Keratinocyte (primary cell): ENCODE results near the gene JAKMIP2. TPM values are rescaled to one million over a fixed set of nuclear protein-coding genes. Genes with fewer than 3 reads are reported as not detected.

Experiments
- DNase-seq: peaks from one replicate; pipeline ENCODE4 v3.0.0-alpha.2; 2011; ENCODE audit warnings: low read depth, missing footprints, low spot score
- FAIRE-seq: peaks from 2 replicates; lab custom pipeline; 2011; peaks lifted over from hg19 to GRCh38; lab: Jason Lieb, UNC
- H2AFZ ChIP-seq: 2 replicates; pipeline ENCODE4 v1.6.0; 2012; ENCODE audit warnings: low read length, control low read depth, inconsistent platforms; ENCODE audit not compliant: control insufficient read depth
- H3K27ac ChIP-seq: 2 replicates; pipeline ENCODE4 v1.5.1; 2011; ENCODE audit warnings: low read length; ENCODE audit not compliant: control insufficient read depth, insufficient read depth
- H3K27me3 ChIP-seq: 3 replicates; pipeline ENCODE4 v1.6.0; 2011; ENCODE audit warnings: low read length; ENCODE audit not compliant: control insufficient read depth, insufficient read depth; ENCODE audit errors: extremely low read depth
- H3K36me3 ChIP-seq, 2 experiments: 2 replicates in 1 of 2; 3 replicates in 1 of 2; pipeline ENCODE4 v1.5.1; 2011; ENCODE audit warnings: low read length in 2 of 2, mild to moderate bottlenecking in 1 of 2; ENCODE audit not compliant: control insufficient read depth in 2 of 2, insufficient read depth in 2 of 2; ENCODE audit errors: extremely low read depth in 1 of 2
- H3K4me1 ChIP-seq: 3 replicates; pipeline ENCODE4 v1.5.1; 2011; ENCODE audit warnings: low read length; ENCODE audit not compliant: control insufficient read depth, insufficient read depth; ENCODE audit errors: extremely low read depth
- H3K4me2 ChIP-seq: 3 replicates; pipeline ENCODE4 v1.6.0; 2011; ENCODE audit warnings: low read depth, low read length; ENCODE audit not compliant: control insufficient read depth, insufficient read depth; ENCODE audit errors: extremely low read depth
- H3K4me3 ChIP-seq, 3 experiments: fragments of 200-600 bp in 1 of 3; sonication (generic) in 1 of 3; 2 replicates in 2 of 3; 3 replicates in 1 of 3; pipeline ENCODE4 v1.5.1; 2011 to 2016; ENCODE audit warnings: low read length in 3 of 3, mild to moderate bottlenecking in 3 of 3, control low read depth in 2 of 3, inconsistent platforms in 1 of 3, low read depth in 1 of 3, mixed read lengths in 1 of 3, mixed run types in 1 of 3, moderate library complexity in 1 of 3; ENCODE audit not compliant: control insufficient read depth in 2 of 3, insufficient read depth in 2 of 3; ENCODE audit errors: extremely low read depth in 1 of 3
- H3K79me2 ChIP-seq: 2 replicates; pipeline ENCODE4 v1.6.0; 2012; ENCODE audit warnings: low read length; ENCODE audit not compliant: control insufficient read depth, insufficient read depth
- H3K9ac ChIP-seq: 3 replicates; pipeline ENCODE4 v1.6.0; 2011; ENCODE audit warnings: low read length; ENCODE audit not compliant: control insufficient read depth, insufficient read depth; ENCODE audit errors: extremely low read depth
- H3K9me1 ChIP-seq: 3 replicates; pipeline ENCODE4 v1.6.0; 2011; ENCODE audit warnings: low read length; ENCODE audit not compliant: control insufficient read depth, insufficient read depth; ENCODE audit errors: extremely low read depth
- H3K9me3 ChIP-seq: 2 replicates; pipeline ENCODE4 v1.5.1; 2012; ENCODE audit warnings: low read depth, low read length; ENCODE audit not compliant: control insufficient read depth
- H4K20me1 ChIP-seq: 3 replicates; pipeline ENCODE4 v1.6.0; 2011; ENCODE audit warnings: low read length; ENCODE audit not compliant: control insufficient read depth, insufficient read depth; ENCODE audit errors: extremely low read depth
- CTCF ChIP-seq, 3 experiments: IDR thresholded peaks in 1 of 3; conservative IDR thresholded peaks in 1 of 3; optimal IDR thresholded peaks in 1 of 3; 2 replicates in 2 of 3; 3 replicates in 1 of 3; pipeline versions ENCODE3 to v1.5.1; 2011; ENCODE audit warnings: low read length in 3 of 3, mild to moderate bottlenecking in 3 of 3, moderate library complexity in 2 of 3, control low read depth in 1 of 3, inconsistent platforms in 1 of 3; ENCODE audit not compliant: insufficient read depth in 2 of 3; ENCODE audit errors: extremely low read depth in 1 of 3
- EZH2 ChIP-seq: IDR thresholded peaks from one replicate; pipeline ENCODE4 v1.6.1; 2012; ENCODE audit warnings: inconsistent platforms, mild to moderate bottlenecking, low read length, moderate library complexity
- dilution Hi-C: fragments of 300-500 bp; cut with MboI; formaldehyde crosslinking; loops from one replicate; pipeline ENCODE4 v1.7.0; 2020; ENCODE audit warnings: low sequenced_read_pairs; ENCODE audit not compliant: extremely low pct_ligation_motif_present
- polyA plus RNA-seq, 5 experiments: library from polyadenylated mRNA; depleted of rRNA in 3 of 5; stranded (reverse) in 3 of 5; stranded (forward) in 1 of 5; unstranded in 1 of 5; fragments of >200 nt; gene quantifications; 1 replicate in 1 of 5; 2 replicates in 3 of 5; 3 replicates in 1 of 5; pipeline versions ENCODE4 v1.2.1 to v1.2.3, GENCODE V29; 2011 to 2012; ENCODE audit warnings: missing spikeins in 2 of 5, low read depth in 1 of 5, low replicate concordance in 1 of 5

JAKMIP2 gene
- polyA plus RNA-seq, 1 donor (not counting 4 experiments of a cell fraction or from before 2014, with no cell fraction given), result not detected

- H3K9me3 ChIP-seq, result no peaks in the 10 kb centered on the region
- no peak overlapping the region for H3K9ac ChIP-seq
- no peak overlapping the region for H3K27ac ChIP-seq
- H3K27me3 ChIP-seq, result no peaks in the 10 kb centered on the region
- H2AFZ ChIP-seq, result no peak overlapping the region
- FAIRE-seq (no peak), DNase-seq (no peak)
- H3K36me3 ChIP-seq, result no peaks in the 10 kb centered on the region
- H3K9me1 ChIP-seq, result no peaks in the 10 kb centered on the region
- H3K79me2 ChIP-seq, result no peaks in the 10 kb centered on the region
- no peaks in the 10 kb centered on the region for H4K20me1 ChIP-seq
- TF ChIP-seq EZH2, result no peak
- no peak for TF ChIP-seq CTCF (optimal IDR thresholded peaks at IDR 0.05 in 1 of 3, IDR thresholded peaks at IDR 0.05 in 1 of 3, conservative IDR thresholded peaks at IDR 0.05 in 1 of 3; ENCODE audit: extremely low read depth in 1 of 3, insufficient read depth in 2 of 3, low read length in 3 of 3)
- H3K4me1 ChIP-seq, result no peaks in the 10 kb centered on the region
- no peak overlapping the region for H3K4me3 ChIP-seq
- H3K4me2 ChIP-seq, result no peak overlapping the region
- dilution Hi-C loops, result no loop called here
Measured at GRCh38 chr5:147673791-147674190, 108.7 kb downstream of the JAKMIP2 start.

- FAIRE-seq (no peak), DNase-seq (no peak)
- no peaks in the 10 kb centered on the region for H3K9me1 ChIP-seq
- H3K79me2 ChIP-seq, result no peaks in the 10 kb centered on the region
- no peaks in the 10 kb centered on the region for H3K27me3 ChIP-seq
- H3K9me3 ChIP-seq, result no peaks in the 10 kb centered on the region
- H3K27ac ChIP-seq, result no peak overlapping the region
- no peaks in the 10 kb centered on the region for H3K36me3 ChIP-seq
- no peak overlapping the region for H2AFZ ChIP-seq
- no peak overlapping the region for H3K4me2 ChIP-seq
- dilution Hi-C loops, result no loop called here
- no peaks in the 10 kb centered on the region for H3K4me1 ChIP-seq
- H4K20me1 ChIP-seq, result no peaks in the 10 kb centered on the region
- H3K9ac ChIP-seq, result no peak overlapping the region
- TF ChIP-seq CTCF (optimal IDR thresholded peaks at IDR 0.05 in 1 of 3, IDR thresholded peaks at IDR 0.05 in 1 of 3, conservative IDR thresholded peaks at IDR 0.05 in 1 of 3; ENCODE audit: extremely low read depth in 1 of 3, insufficient read depth in 2 of 3, low read length in 3 of 3), result no peak
- TF ChIP-seq EZH2, result no peak
- H3K4me3 ChIP-seq, result no peak overlapping the region
Measured at GRCh38 chr5:147673266-147673665, 109.3 kb downstream of the JAKMIP2 start.
